Fibroblast of skin of abdomen (primary cell): Measurements from ENCODE around the gene SSBP4.
"Not testable (repeated sequence)": the region's sequence is repeated elsewhere in the genome, so short reads cannot be mapped to it uniquely, and the experiment has no call there.

Experiments
- DNase-seq: peaks from one replicate; pipeline ENCODE4 v3.0.0-alpha.2; 2013

SSBP4 gene

DNA sequence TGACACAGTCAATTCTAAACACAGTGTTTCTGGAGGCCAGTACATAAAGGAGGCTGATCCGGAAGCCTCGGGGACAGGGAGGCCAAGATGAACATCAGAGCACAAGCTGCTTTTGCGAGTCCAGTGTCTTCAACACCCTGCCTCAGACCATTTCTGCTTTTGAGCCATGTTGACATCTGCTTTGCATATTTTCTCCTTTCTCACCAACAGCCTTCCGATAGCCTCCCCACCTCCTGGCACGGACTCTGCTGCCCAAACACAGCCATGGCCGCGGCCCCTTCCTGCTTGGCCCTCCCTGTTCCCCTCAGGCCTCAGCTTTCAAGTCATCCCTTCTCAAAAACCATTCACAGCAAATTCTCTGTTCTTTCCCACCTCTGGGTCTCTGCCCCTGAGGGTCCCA, 25.4 kb upstream of the SSBP4 start:
- no peak for DNase-seq

- DNase-seq: no peak
These were observed 22.5 kb upstream of the SSBP4 start for GRCh38 chr19:18396471-18397241.

DNA sequence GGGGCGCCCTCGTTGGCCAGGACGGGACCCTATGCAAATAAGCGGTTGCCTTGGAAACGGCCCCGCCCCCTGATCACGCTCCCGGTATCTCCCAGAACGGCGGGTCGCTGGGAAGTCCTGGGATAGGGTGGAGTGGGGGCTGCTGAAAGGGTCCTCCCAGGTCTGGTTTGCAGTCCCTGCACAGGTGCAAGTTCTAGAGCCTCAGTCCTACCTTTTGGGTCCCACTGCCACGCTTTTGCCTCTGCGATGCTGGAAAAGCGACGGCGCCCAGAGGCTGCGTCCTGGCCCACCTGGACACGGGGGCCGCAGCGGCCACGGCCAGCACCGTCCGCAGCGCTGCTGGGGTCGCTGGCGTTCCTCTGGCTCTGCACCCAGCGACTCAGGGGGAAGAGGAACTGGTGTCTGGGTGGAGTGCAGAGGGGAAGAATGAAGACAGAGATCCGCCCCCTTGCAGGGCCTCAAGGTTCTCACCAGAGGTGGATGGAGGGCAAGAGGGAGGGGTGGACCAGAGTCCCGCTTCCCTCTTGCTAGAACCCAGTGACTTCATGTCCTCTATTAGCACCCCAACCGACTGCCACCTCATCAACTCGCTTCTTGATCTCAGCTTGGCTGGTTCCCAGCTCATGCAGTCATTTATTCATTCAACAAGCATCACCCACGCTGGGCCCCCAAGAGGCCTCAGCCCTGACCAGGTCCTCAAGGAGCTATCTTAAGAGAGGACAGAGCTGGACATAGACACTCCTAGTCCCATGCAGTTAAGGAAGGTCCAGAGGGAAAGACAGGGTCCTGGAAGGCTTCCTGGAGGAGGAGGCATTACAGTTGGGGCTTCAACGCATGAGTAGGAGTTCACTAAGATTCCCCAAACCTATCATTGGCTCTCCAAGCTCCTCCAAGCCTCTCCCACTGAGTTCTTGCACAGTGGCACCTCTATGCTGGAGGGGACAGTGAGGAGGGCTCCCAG, 21.7 kb upstream of the SSBP4 start, which contains the start of gene LRRC25:
TSS of gene LRRC25 (minus strand) at position 381 of the 961 bp plus-strand sequence. CDS start 659 bp downstream, outside the sequence.
- DNase-seq: no peak

DNA sequence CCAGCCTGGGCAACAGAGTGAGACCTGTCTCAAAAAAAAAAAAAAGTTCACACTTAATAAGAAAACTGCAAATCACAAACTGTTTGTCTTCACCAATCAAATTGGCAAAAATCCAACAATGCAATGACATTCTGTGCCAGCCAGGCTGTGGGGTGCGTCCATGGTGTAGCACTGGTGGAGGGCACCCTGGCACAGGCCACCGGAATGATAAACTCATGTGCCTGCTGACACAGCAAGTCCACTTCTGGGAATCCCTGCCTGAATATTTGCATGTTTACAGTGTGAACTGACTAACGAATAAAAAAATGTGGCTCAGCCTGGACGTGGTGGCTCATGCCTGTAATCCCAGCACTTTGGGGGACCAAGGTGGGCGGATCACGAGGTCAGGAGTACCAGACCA, 20.2 kb upstream of the SSBP4 start:
- peak; percentile 54 for DNase-seq

GRCh38 chr19:18401580-18402112, 17.6 kb upstream of the SSBP4 start:
- peak; percentile 64 for DNase-seq

DNA sequence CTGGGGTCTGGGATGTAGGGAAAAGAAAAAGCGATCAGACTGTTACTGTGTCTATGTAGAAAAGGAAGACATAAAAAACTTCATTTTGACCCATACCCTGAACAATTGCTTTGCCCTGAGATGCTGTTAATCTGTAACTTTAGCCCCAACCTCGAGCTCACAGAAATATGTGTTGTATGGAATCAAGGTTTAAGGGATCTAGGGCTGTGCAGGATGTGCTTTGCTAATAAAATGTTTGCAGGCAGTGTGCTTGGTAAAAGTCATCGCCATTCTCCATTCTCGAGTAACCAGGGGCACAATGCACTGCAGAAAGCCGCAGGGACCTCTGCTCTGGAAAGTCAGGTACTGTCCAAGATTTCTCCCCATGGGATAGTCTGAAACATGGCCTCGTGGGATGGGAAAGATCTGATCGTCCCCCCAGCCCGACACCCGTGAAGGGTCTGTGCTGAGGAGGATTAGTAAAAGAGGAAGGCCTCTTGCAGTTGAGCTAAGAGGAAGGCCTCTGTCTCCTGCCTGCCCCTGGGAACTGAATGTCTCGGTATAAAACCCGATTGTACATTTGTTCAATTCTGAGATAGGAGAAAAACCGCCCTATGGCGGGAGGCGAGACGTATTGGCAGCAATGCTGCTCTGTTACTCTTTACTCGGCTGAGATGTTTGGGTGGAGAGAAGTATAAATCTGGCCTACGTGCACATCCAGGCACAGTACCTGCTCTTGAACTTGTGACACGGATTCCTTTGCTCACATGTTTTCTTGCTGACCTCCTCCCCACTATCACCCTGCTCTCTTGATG, 16.5 kb upstream of the SSBP4 start:
- DNase-seq: not testable (repeated sequence)

- not testable (repeated sequence) for DNase-seq
These were observed 13.4 kb upstream of the SSBP4 start for GRCh38 chr19:18405754-18406153.

DNA sequence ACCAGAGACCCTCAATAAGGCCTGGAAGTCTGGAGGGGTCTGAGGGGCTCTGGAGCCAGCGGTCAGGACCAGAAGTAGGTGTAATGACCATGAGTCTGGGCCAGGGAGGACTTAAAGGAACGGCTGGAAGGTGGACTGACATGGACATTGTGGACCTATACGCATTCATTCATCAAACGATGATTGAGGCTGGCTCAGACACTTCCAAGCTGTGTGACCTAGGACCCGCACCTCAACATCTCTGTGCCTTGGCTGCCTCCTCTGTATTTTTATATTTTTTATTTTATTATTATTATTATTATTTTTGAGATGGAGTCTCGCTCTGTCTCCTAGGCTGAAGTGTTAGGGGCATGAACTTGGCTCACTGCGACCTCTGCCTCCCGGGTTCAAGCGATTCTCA, 12.4 kb upstream of the SSBP4 start:
- DNase-seq: no peak

- no peak for DNase-seq
These were observed 11.1 kb upstream of the SSBP4 start for GRCh38 chr19:18408053-18408476.

GRCh38 chr19:18412610-18413239, 6.5 kb upstream of the SSBP4 start:
- DNase-seq: no peak

DNA sequence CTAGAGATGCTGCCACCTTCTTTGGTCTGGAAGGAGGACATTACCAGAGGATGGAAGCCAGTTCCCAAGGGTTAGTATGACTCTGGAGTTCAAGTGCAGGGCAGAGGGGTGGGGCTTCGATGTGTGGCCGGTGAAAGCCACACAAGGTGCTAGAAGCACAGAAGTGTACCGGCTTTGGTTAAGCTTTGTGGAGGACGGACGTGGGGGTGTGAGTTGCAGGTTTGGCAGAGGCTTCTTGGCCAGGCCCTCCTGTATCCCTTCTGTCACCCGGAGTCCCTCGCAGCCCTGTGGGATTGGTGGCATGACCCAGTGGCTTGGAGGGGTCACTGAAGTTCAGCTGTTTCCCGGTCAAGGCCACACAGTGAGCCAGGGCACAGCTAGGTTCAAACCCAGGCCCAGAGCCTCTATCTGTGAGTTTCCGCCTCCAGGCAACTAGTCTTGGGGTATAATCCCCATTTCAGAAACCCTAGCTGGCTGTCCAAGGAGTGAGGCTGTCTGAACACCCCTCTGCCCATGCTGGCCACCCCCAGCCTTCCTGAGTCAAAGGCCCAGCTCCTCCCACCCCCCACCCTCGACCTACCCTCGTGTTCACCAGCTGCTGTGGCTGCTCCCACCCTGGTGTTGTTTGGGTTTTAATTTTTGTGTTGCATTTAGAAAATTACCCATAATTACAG, 4.6 kb upstream of the SSBP4 start:
- no peak for DNase-seq

DNA sequence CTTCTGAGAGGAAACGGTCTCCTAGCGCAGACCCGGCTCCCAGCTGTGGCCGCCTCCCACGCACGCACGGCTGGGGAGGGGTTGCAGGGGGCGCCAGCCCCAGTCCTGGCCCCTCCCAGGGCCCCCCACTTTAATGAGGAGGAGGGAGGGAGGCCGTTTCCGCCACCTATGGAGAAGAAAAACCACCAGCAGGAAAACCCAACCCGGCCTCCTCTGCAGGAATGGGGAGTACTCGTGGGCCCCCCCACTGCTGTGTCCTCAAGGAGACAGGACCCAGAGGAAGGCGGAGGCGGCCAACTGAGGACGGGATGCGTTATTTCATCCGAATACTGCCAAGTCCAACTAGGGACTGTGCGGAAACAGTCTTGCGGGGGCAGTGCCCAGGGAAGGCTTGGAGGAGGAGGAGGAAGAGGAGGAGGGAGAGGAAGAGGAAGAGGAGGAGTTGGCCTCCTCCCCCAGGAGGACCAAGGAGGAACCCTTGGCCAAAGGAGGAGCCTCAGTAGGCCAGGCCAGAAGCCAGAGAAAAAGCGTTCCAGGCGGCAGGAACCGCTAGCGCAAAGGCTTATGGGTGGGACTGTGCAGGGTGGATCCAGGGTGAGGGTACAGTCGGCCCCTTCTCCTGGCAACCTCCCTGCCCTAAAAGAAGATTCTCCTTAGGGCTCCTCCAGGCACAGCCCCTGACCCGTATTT, 3.9 kb upstream of the SSBP4 start:
- peak; percentile 83 for DNase-seq

DNA sequence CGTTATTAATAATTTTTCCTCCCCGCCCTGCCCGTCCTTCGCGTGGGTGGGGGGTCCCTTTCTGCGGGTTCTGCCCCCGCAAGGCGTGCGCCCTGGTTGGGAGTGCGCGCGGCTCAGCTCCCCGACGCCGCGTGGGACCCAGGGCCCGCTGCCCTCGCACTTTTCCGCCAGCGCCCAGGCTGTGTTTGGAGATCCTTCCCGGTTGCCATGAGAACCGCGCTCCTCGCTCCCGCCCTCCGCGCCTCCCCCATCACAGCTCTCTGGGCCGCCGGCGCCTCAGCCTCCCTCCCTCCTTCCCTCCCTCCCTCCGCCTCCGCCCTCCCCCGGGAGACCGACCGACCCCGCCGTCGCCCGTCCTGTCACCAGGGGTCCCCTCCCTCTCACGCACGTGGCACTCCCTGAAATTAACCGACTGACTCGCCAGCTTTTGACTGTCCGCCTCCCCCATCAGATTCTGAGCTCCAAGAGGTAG, 2.4 kb upstream of the SSBP4 start:
- DNase-seq: peak; percentile 88

- DNase-seq: peak; percentile 92
These were observed 1.8 kb upstream of the SSBP4 start for GRCh38 chr19:18417250-18418028.

DNA sequence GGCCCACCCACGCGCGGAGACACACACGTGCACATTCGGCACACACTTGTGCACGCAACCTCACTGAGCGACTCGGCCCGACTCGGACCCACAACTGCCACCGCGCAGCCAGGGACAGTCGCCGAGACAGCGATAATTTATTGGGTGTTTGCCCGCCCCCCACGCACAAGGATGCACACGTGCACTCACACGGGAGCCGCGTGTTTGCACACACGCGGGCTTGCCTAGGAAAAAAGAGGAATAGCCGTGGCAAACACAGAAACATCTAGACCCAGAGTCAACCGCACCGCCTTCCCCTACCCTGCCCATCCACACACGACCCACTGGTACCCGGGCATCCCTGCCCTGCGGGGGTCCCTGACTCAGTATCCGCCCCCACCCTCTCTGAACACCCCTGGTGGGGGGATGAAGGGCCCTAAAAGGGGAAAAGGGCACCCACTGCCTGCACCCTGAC, 1.1 kb upstream of the SSBP4 start:
- no peak for DNase-seq

DNA sequence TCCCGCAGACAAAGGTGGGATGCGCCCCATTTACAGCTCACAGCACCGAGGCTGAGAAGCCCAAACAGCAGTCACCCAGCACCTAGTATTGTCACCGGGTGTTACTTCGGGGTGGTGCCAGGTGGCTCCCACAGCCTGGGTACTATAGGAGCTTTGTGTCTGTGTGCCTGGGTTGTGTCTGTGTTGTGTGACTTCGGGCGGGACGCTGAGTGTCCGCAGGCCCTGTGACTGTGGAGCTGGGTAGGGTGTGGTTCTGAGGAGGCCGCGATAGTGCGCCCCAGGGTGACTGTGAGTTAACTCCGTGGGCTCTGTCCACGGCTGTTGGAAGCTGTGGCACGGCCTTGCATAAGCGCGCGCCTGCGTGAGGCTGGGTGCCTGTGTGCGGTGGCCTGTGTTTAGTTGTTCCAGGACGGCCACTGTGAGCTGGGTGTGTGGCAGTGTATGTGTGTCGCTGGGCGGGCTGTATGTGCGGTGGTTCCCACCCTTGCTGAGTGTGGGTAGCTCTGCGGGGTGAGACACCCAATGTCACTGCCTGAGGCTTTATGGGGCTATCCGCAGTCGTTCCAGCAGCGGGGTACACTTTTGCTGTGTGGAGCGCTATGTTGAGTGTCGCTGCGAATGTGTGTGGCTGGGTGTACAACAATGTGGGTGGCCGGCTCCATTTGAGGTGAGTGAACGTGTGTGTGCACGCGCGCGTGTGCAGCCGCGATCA, 559 bp upstream of the SSBP4 start:
- DNase-seq: no peak

DNA sequence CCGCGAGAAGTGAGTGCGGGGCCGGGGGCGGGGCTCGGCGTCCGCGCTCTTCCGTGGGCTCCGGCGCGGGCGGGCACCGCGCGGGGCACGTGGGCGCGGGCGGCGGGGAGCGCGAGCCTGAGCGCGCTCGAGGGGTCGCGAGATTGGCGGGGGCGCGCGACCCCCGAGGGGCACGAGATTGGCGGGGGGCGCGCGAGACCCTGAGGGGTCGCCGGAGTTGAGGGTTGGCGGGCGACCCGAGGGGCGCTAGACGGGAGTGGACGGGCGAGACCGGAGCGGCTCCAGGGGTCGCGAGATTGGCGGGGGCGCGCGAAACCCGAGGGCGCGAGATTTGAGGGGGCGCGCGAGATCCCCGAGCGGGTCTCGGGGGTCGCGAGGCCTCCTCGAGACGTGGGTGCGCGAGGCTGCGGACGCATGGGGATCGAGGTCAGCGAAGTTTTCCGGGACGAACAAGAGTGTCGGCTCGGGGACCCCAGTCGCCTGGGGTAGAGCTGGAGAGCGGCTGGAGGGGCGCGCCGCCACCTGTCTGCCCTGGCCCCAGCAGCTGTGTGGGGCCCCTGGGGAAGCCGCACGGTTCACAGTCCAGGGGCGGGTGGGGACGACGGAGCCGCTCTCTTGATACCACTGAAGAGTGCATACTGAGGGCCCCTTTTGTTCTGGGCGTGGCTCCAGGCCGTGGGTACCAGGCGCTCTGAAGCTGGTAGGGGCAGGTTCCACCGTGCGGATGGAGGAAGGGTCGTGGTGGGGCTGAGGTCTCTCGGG, 682 bp downstream of the SSBP4 start:
- DNase-seq: no peak

GRCh38 chr19:18420930-18421329, 1.7 kb downstream of the SSBP4 start:
- DNase-seq: no peak
